ES-I3 (cell line): ENCODE data around the gene TMEM218.
"Not testable (repeated sequence)": the region's sequence is repeated elsewhere in the genome, so short reads cannot be mapped to it uniquely, and the experiment has no call there.

Source experiments
- H3K36me3 ChIP-seq: 2 replicates; pipeline ENCODE4 v1.6.1; 2013; ENCODE audit warnings: mild to moderate bottlenecking, low read length, control low read depth, moderate library complexity; ENCODE audit not compliant: insufficient read depth
- H3K4me1 ChIP-seq: 2 replicates; pipeline ENCODE4 v1.6.1; 2013; ENCODE audit warnings: mild to moderate bottlenecking, control low read depth, low read length; ENCODE audit not compliant: insufficient read depth
- H3K9ac ChIP-seq: 2 replicates; pipeline ENCODE4 v1.6.1; 2013; ENCODE audit warnings: low read depth, mild to moderate bottlenecking, low read length, moderate library complexity
- H3K9me3 ChIP-seq: 2 replicates; pipeline ENCODE4 v1.6.1; 2013; ENCODE audit warnings: mild to moderate bottlenecking, low read length, moderate library complexity; ENCODE audit not compliant: control insufficient read depth, insufficient read depth

TMEM218 gene

GRCh38 chr11:125090151-125090550 lies 21.3 kb downstream of the TMEM218 start:
- H3K36me3 ChIP-seq, H3K9me3 ChIP-seq, H3K9ac ChIP-seq: not testable (repeated sequence)
- peaks cover 18% of the 10 kb centered on the region for H3K4me1 ChIP-seq

DNA sequence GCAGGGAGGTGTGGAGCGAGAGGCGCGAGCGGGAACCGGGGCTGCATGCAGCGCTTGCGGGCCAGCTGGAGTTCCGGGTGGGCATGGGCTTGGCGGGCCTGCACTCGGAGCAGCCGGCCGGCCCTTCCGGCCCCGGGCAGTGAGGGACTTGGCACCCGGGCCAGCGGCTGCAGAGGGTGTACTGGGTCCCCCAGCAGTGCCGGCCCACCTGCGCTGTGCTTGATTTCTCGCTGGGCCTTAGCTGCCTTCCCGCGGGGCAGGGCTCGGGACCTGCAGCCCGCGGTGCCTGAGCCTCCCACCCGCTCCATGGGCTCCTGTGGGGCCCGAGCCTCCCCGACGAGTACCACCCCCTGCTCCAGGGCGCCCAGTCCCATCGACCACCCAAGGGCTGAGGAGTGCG lies 21.9 kb downstream of the TMEM218 start:
- H3K9me3 ChIP-seq, H3K9ac ChIP-seq, H3K36me3 ChIP-seq: not testable (repeated sequence)
- H3K4me1 ChIP-seq, result peaks cover 18% of the 10 kb centered on the region

GRCh38 chr11:125088576-125089455 lies 22.6 kb downstream of the TMEM218 start:
- Histone ChIP-seq H3K4me1 (peaks cover 18% of the 10 kb centered on the region), H3K36me3 (no peaks in the 10 kb centered on the region), H3K9me3 (no peaks in the 10 kb centered on the region), H3K9ac (no peak overlapping the region)

GRCh38 chr11:125088123-125088522 lies 23.3 kb downstream of the TMEM218 start:
- Histone ChIP-seq H3K9me3 (no peaks in the 10 kb centered on the region), H3K9ac (no peak overlapping the region), H3K36me3 (no peaks in the 10 kb centered on the region), H3K4me1 (peaks cover 18% of the 10 kb centered on the region)

- Histone ChIP-seq H3K4me1 (peaks cover 5% of the 10 kb centered on the region), H3K9ac (no peak overlapping the region), H3K9me3 (no peaks in the 10 kb centered on the region), H3K36me3 (no peaks in the 10 kb centered on the region)
Measured at GRCh38 chr11:125086633-125087296, 24.7 kb downstream of the TMEM218 start.

GRCh38 chr11:125085301-125086081 lies 25.9 kb downstream of the TMEM218 start:
- no peaks in the 10 kb centered on the region for H3K9me3 ChIP-seq
- H3K36me3 ChIP-seq, result no peaks in the 10 kb centered on the region
- H3K4me1 ChIP-seq, result no peaks in the 10 kb centered on the region
- no peak overlapping the region for H3K9ac ChIP-seq

GRCh38 chr11:125084761-125085231 lies 26.6 kb downstream of the TMEM218 start:
- no peaks in the 10 kb centered on the region for H3K9me3 ChIP-seq
- H3K36me3 ChIP-seq, result no peaks in the 10 kb centered on the region
- H3K9ac ChIP-seq, result no peak overlapping the region
- H3K4me1 ChIP-seq, result no peaks in the 10 kb centered on the region

DNA sequence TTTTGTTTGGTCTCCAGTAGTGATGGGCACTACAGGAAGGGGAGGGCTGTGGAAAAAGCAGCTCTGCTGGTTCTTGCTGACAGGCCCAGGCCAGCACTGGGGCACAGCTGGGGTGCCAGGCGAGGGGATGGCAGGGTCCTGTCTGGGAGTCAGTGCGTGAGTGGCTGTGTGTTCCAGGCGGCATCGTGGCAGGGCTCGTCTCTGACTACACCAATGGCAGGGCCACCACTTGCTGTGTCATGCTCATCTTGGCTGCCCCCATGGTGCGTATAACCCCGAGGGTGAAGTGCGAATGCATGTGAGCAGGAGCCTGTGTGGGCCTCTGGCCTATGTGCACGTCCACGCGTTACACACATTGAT lies 27.4 kb downstream of the TMEM218 start:
- Histone ChIP-seq H3K4me1 (no peaks in the 10 kb centered on the region), H3K9me3 (no peaks in the 10 kb centered on the region), H3K36me3 (no peaks in the 10 kb centered on the region), H3K9ac (no peak overlapping the region)

GRCh38 chr11:125083312-125084056 lies 27.9 kb downstream of the TMEM218 start:
- no peak overlapping the region for H3K9ac ChIP-seq
- no peaks in the 10 kb centered on the region for H3K4me1 ChIP-seq
- no peaks in the 10 kb centered on the region for H3K9me3 ChIP-seq
- H3K36me3 ChIP-seq, result no peaks in the 10 kb centered on the region

- Histone ChIP-seq H3K9ac (no peak overlapping the region), H3K36me3 (no peaks in the 10 kb centered on the region), H3K4me1 (no peaks in the 10 kb centered on the region), H3K9me3 (no peaks in the 10 kb centered on the region)
Measured at GRCh38 chr11:125082611-125083311, 28.7 kb downstream of the TMEM218 start.

- no peak overlapping the region for H3K9ac ChIP-seq
- no peaks in the 10 kb centered on the region for H3K36me3 ChIP-seq
- H3K9me3 ChIP-seq, result no peaks in the 10 kb centered on the region
- H3K4me1 ChIP-seq, result no peaks in the 10 kb centered on the region
Measured at GRCh38 chr11:125082040-125082439, 29.4 kb downstream of the TMEM218 start.

DNA sequence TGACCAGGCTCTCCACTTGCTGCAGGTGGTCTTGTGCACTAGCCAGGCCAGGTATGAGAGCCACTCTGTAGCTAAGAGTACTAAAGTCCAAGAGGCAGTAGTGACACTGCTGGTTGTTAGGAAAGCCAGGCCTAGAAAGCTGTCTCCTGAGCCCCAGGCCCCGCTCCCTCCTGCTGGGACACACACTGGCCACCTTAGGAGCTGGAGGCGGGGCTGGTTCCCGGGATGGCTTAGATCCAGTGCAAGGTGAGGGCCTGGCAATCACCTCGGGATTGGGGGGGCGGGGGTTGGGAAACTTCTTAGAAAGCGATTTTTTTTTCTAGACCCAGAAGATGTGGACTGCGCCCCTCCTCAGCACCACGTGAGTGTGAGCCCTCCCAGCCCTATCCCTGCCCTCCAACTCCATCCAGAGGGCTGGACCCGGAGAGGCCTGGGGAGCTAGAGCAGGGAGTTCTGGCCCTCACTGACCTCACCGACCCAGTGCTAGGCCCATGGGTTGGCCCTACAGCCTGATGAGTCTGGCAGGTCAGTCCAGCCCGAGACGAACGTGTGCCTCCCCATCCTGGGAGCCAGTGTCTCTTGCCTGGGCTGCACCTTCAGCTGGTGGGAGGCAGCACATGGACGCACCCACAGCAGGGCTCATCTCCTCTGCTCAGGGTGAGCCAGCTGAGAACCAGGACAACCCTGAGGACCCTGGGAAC lies 30.2 kb downstream of the TMEM218 start:
- Histone ChIP-seq H3K9ac (no peak overlapping the region), H3K9me3 (no peaks in the 10 kb centered on the region), H3K4me1 (peaks cover under 1% of the 10 kb centered on the region; the same call in 1 of the 2 replicates), H3K36me3 (no peaks in the 10 kb centered on the region)

DNA sequence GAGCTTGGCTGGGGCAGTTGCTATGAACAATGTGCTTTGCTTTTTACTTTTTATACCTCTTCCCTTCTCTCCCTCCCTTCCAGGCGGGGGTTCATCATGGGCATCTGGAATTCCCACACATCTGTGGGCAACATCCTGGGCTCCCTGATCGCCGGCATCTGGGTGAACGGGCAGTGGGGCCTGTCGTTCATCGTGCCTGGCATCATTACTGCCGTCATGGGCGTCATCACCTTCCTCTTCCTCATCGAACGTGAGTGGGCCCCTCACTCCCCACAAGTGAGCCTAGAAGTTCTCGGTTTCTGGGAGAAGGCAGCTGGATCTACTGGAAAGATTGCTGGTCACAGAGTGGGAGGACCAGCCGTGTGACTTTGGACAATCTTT lies 30.9 kb downstream of the TMEM218 start:
- Histone ChIP-seq H3K9ac (no peak overlapping the region), H3K9me3 (no peaks in the 10 kb centered on the region), H3K4me1 (peaks cover 8% of the 10 kb centered on the region; the same call in 1 of the 2 replicates), H3K36me3 (no peaks in the 10 kb centered on the region)
